Muscle of leg (tissue), 11 donors: ENCODE measurements around the gene NCAPH2. TPM values are rescaled to one million over a fixed set of nuclear protein-coding genes. Genes with fewer than 3 reads are reported as not detected.

ENCODE experiments used
- DNase-seq: peaks from one replicate; pipeline ENCODE4 v3.0.0; 2013
- H3K27ac ChIP-seq: one replicate; pipeline ENCODE4 v1.5.1; 2013; ENCODE audit warnings: mild to moderate bottlenecking, low read length, control low read depth
- H3K27me3 ChIP-seq: one replicate; pipeline ENCODE4 v1.6.1; 2013; ENCODE audit warnings: low read length; ENCODE audit not compliant: control insufficient read depth, insufficient read depth
- H3K36me3 ChIP-seq: one replicate; pipeline ENCODE4 v1.6.1; 2013; ENCODE audit warnings: low read length; ENCODE audit not compliant: control insufficient read depth, insufficient read depth
- H3K4me1 ChIP-seq: one replicate; pipeline ENCODE4 v1.6.1; 2013; ENCODE audit warnings: low read length; ENCODE audit not compliant: control insufficient read depth, insufficient read depth
- H3K4me3 ChIP-seq: one replicate; pipeline ENCODE4 v1.5.1; 2013; ENCODE audit warnings: low read length, control low read depth
- H3K9me3 ChIP-seq: replicated peaks from 2 replicates; pipeline ENCODE4 v1.6.1; 2013; ENCODE audit warnings: low read depth, low read length; ENCODE audit not compliant: control insufficient read depth
- WGBS: methylation state at CpG from one replicate; pipeline ENCODE4 v1.1.5; 2013; ENCODE audit warnings: missing lambda C conversion rate; ENCODE audit not compliant: insufficient coverage; 5-methylcytosine and 5-hydroxymethylcytosine counted together
- polyA plus RNA-seq, 8 donors: library from polyadenylated mRNA; unstranded; fragments of 120-200 nt; gene quantifications; one replicate each; pipeline versions ENCODE4 v1.2.1 to v1.2.3, GENCODE V29; 2013; ENCODE audit warnings: inconsistent platforms in 1 of 8, low replicate concordance in 1 of 8; ENCODE audit not compliant: insufficient read length in 8 of 8, insufficient read depth in 1 of 8
- total RNA-seq: library from RNA; stranded (reverse); fragments of 120-200 nt; gene quantifications from one replicate; pipeline ENCODE4 v1.2.4, GENCODE V29; 2013

NCAPH2 gene
- total and polyA plus RNA-seq, 9 donors: 30.7 to 40.3 (median 37.5) TPM

GRCh38 chr22:50483106-50483505 is 24.9 kb upstream of the NCAPH2 start:
- H3K36me3 ChIP-seq: no peaks in the 10 kb centered on the region
- no peak for DNase-seq

DNA sequence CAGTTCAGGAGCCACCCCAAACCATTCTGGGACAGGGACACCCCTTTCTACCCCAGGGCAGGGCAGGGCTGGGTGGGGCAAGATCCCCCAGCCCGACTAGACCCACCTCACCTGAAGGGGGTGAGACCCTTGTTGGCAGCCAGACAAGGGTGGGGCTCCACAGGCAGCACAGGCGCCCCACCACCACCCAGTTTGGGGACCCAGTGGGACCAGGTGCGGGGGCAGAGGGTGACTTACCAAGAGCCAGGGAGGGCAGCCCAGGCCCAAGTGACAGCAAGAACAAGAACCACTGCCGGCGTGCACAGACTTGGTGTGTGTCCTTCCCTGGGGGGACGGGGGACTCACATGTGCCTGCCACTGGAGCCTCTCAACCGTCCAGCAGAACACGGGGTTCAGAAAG is 24.5 kb upstream of the NCAPH2 start:
- peaks cover 63% of the 10 kb centered on the region for H3K27me3 ChIP-seq
- no peak overlapping the region for H3K27ac ChIP-seq
- no peaks in the 10 kb centered on the region for H3K9me3 ChIP-seq
- WGBS: 72% methylated on average over 7 of the region's 8 CpGs
- no peaks in the 10 kb centered on the region for H3K36me3 ChIP-seq
- no peak for DNase-seq
- no peak overlapping the region for H3K4me3 ChIP-seq
- peaks cover 8% of the 10 kb centered on the region for H3K4me1 ChIP-seq

More at GRCh38 chr22:50483106-50483505, 24.9 kb upstream of the NCAPH2 start:
- WGBS: 67% methylated on average over 10 of the region's 10 CpGs
- no peaks in the 10 kb centered on the region for H3K9me3 ChIP-seq
- H3K4me1 ChIP-seq: peaks cover 8% of the 10 kb centered on the region
- peaks cover 65% of the 10 kb centered on the region for H3K27me3 ChIP-seq
- no peak overlapping the region for H3K27ac ChIP-seq
- no peak overlapping the region for H3K4me3 ChIP-seq

DNA sequence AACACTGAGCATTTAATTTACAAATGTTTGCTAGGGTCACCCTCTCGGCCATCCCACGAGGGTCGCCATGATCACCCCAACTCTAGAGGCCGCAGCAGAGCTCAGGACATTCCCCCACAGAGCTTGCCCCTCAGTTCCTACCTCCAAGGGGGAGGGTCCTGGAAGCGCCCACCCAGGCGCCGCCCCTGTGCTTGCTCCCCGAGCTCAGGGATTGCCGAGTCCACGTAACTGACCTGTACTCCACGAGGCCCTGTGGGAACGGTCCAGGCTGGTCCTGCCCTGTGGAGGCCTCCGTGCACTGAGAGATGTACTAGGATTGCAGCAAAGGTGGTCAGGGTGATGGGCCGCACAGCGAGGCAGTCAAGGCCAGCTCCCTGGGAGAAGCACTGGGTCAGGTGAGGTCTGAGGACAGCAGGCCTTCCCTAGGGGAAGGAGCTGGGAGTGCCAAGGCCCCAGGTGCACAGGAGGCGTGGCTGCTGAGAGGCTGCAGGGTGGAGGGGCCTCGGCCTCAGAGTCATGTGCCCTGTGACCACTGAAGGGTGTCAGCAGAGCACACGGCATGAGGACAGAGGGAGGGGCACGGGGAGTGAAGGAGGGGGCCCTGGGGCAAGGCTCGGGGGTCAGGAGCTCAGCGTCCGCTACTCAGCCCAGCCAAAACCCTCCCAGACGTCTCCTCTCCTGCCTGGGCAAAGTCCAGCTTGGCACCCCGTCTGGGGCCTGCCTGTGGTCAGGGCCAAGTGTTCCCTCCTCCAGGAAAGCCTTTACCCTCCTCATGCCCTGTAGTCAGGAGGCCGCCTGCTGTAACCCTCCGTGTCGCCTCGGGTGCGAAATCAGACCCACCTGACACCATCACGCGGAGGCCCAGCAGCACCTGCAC is 23.8 kb upstream of the NCAPH2 start:
- no peaks in the 10 kb centered on the region for H3K36me3 ChIP-seq
- H3K27me3 ChIP-seq: peaks cover 57% of the 10 kb centered on the region
- H3K4me1 ChIP-seq: peaks cover 8% of the 10 kb centered on the region
- 75% methylated on average over 28 of the region's 31 CpGs for WGBS
- no peak overlapping the region for H3K27ac ChIP-seq
- no peak for DNase-seq
- no peak overlapping the region for H3K4me3 ChIP-seq
- no peaks in the 10 kb centered on the region for H3K9me3 ChIP-seq

DNA sequence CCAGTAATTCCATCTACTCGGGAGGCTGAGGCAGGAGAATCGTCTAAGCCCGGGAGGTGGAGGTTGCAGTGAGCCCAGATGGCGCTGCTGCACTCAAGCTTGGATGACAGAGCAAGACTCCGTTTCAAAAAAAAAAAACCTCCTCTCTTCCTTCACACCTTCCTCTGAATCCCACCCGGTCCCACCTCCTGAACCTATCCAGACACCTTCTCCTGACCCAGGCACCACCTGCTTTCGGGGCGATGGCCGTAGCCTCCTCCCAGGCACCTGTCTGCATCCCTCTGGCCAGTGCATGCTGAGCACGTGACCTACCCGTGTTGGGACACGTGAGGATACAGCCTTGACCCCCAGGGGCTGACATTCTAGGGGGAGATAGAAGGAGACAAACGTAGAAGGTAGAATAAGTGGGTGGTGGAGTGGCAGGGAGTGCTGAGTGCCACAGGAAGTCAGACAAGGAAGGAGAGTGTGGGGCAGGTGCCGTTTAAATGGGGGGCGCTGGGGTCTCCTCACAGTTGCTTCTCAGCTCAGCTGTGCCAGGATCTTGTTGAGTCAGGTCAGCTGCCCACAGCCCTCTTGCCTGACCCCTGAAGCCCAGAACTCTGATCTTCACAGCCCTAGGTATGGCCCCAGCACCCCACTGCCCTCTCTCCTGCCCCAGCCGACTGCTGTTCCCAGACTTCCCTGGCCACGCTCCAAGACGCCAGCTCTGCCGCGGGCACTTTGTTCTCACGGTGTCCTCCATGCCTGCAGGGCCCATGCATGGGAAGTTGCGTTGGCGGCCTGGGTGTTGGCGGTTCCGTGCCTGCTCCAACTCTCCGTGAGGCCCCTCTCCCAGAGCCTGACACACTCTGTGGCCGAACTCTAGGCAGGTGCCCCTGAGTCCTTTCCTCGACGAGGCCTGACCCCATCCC is 22.5 kb upstream of the NCAPH2 start:
- WGBS: 64% methylated on average over 22 of the region's 29 CpGs
- no peaks in the 10 kb centered on the region for H3K9me3 ChIP-seq
- DNase-seq: no peak
- H3K27me3 ChIP-seq: peaks cover 44% of the 10 kb centered on the region
- H3K4me1 ChIP-seq: peaks cover 8% of the 10 kb centered on the region
- H3K36me3 ChIP-seq: no peaks in the 10 kb centered on the region
- no peak overlapping the region for H3K4me3 ChIP-seq
- no peak overlapping the region for H3K27ac ChIP-seq

DNA sequence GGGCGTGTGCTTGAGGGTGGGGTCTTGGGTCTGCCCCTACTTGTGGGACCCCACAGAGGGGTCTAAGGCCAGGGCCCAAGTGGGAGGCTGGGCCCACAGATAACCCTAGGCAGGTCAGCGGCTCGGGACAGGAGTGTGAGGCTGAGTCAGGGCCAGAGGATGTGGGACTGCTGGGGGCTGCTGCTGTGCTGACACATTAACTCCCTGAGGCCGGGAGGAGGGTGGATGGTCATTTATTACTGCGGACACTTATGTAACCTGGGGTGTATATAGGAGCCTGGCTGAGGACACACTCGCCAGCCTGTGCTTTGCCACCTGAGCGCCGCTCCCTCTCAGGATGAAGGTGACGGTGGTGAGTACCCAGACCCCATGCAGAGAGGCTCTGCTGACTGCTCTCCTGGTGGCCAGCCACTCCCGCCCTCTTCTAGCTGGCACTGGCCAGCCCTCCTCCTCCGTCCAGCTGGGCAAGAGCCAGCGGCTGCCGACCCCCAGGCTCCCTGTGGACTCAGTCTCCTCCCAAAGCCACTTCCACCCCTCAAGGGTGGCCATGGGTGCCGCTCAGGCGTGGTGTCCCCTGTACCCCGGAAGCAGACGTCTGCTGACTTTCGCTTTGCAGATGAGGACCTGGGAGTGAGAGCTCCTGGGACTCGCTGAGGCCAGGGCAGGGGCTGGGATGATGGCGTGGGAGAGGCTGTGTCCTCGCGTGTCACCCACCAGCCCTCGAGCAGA is 21.3 kb upstream of the NCAPH2 start, which contains the start of gene MIOX:
Gene MIOX (plus strand): TSS at position 299 of the 729 bp plus-strand sequence. CDS start 39 bp downstream, at position 338.
- whole genome bisulfite sequencing: 55% methylated on average over 20 of the region's 23 CpGs
- no peaks in the 10 kb centered on the region for H3K36me3 ChIP-seq
- H3K4me1 ChIP-seq: peaks cover 8% of the 10 kb centered on the region
- no peaks in the 10 kb centered on the region for H3K9me3 ChIP-seq
- H3K27ac ChIP-seq: no peak within 1 kb of the TSS
- DNase-seq: no peak
- peaks cover 34% of the 10 kb centered on the region for H3K27me3 ChIP-seq
- no peak within 1 kb of the TSS for H3K4me3 ChIP-seq

DNA sequence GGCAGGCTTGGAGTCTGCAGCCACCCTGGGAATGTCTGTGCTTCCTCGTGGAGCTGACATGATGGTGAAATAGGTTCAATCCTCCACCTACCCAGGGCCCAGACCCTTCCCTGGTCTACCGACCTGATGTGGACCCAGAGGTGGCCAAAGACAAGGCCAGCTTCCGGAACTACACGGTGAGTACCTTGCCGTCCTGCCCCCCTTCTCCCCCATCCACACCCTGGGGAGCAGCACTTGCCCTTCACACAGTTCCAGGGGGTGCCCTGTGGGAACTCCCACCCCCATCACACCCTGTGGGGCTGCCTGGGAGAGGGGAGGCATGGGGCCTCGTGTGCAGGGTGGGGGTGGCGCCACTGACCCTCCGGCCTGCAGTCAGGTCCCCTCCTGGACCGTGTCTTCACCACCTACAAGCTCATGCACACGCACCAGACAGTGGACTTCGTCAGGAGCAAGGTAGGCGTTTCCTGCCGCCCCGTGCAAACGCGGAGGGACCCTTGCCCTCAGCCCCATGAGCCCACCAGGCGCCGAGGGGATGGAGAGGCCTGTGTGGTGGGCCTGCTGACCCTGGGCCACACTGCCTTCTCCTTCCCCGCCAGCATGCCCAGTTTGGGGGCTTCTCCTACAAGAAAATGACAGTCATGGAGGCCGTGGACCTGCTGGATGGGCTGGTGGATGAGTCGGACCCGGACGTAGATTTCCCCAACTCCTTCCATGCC is 20.6 kb upstream of the NCAPH2 start:
- Histone ChIP-seq H3K27ac (no peak overlapping the region), H3K4me1 (peaks cover 1% of the 10 kb centered on the region), H3K36me3 (no peaks in the 10 kb centered on the region), H3K27me3 (peaks cover 27% of the 10 kb centered on the region), H3K4me3 (no peak overlapping the region), H3K9me3 (no peaks in the 10 kb centered on the region)
- 71% methylated on average over 12 of the region's 23 CpGs for WGBS
- DNase-seq: no peak

DNA sequence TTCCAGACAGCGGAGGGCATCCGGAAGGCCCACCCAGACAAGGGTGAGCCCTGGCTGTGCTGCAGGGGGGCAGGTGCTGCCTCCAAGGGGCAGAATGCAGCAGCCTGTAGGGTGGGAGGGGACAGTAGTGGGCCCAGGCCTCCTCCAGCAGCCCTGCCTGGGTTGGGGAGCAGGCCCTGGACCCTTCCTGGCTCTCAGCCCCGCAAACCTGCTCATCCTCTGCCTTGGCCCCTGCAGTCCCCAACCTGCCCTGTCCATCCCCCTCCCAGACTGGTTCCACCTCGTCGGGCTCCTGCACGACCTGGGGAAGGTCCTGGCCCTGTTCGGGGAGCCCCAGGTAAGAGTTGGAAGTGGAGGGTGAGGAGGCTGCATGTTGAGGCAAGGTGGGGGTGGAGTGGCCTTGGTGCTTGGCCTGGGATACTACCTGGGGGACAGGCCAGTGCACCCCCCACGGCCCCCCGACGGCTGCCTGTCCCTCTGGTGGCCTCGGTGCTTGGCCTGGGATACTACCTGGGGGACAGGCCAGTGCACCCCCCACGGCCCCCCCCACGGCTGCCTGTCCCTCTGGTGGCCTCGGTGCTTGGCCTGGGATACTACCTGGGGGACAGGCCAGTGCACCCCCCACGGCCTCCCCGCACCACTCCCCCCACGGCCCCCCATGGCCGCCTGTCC is 19.9 kb upstream of the NCAPH2 start:
- Histone ChIP-seq H3K36me3 (no peaks in the 10 kb centered on the region), H3K27ac (no peak overlapping the region), H3K27me3 (peaks cover 20% of the 10 kb centered on the region), H3K4me1 (no peaks in the 10 kb centered on the region), H3K4me3 (no peak overlapping the region), H3K9me3 (no peaks in the 10 kb centered on the region)
- WGBS: 73% methylated on average over 8 of the region's 18 CpGs
- DNase-seq: no peak

GRCh38 chr22:50488886-50489285 is 19.1 kb upstream of the NCAPH2 start:
- Histone ChIP-seq H3K4me3 (no peak overlapping the region), H3K36me3 (no peaks in the 10 kb centered on the region), H3K27ac (no peak overlapping the region), H3K9me3 (no peaks in the 10 kb centered on the region), H3K27me3 (peaks cover 12% of the 10 kb centered on the region), H3K4me1 (no peaks in the 10 kb centered on the region)
- DNase-seq: no peak
- 61% methylated on average over 16 of the region's 19 CpGs for WGBS
